Keratinocyte (primary cell): ENCODE measurements around the gene HTD2. TPM values are rescaled to one million over a fixed set of nuclear protein-coding genes. Genes with fewer than 3 reads are reported as not detected.

Experiments
- DNase-seq: peaks from one replicate; pipeline ENCODE4 v3.0.0-alpha.2; 2011; ENCODE audit warnings: low read depth, missing footprints, low spot score
- FAIRE-seq: peaks from 2 replicates; lab custom pipeline; 2011; peaks lifted over from hg19 to GRCh38; lab: Jason Lieb, UNC
- H2AFZ ChIP-seq: 2 replicates; pipeline ENCODE4 v1.6.0; 2012; ENCODE audit warnings: low read length, control low read depth, inconsistent platforms; ENCODE audit not compliant: control insufficient read depth
- H3K27ac ChIP-seq: 2 replicates; pipeline ENCODE4 v1.5.1; 2011; ENCODE audit warnings: low read length; ENCODE audit not compliant: control insufficient read depth, insufficient read depth
- H3K27me3 ChIP-seq: 3 replicates; pipeline ENCODE4 v1.6.0; 2011; ENCODE audit warnings: low read length; ENCODE audit not compliant: control insufficient read depth, insufficient read depth; ENCODE audit errors: extremely low read depth
- H3K36me3 ChIP-seq, 2 experiments: 2 replicates in 1 of 2; 3 replicates in 1 of 2; pipeline ENCODE4 v1.5.1; 2011; ENCODE audit warnings: low read length in 2 of 2, mild to moderate bottlenecking in 1 of 2; ENCODE audit not compliant: control insufficient read depth in 2 of 2, insufficient read depth in 2 of 2; ENCODE audit errors: extremely low read depth in 1 of 2
- H3K4me1 ChIP-seq: 3 replicates; pipeline ENCODE4 v1.5.1; 2011; ENCODE audit warnings: low read length; ENCODE audit not compliant: control insufficient read depth, insufficient read depth; ENCODE audit errors: extremely low read depth
- H3K4me2 ChIP-seq: 3 replicates; pipeline ENCODE4 v1.6.0; 2011; ENCODE audit warnings: low read depth, low read length; ENCODE audit not compliant: control insufficient read depth, insufficient read depth; ENCODE audit errors: extremely low read depth
- H3K4me3 ChIP-seq, 3 experiments: fragments of 200-600 bp in 1 of 3; sonication (generic) in 1 of 3; 2 replicates in 2 of 3; 3 replicates in 1 of 3; pipeline ENCODE4 v1.5.1; 2011 to 2016; ENCODE audit warnings: low read length in 3 of 3, mild to moderate bottlenecking in 3 of 3, control low read depth in 2 of 3, inconsistent platforms in 1 of 3, low read depth in 1 of 3, mixed read lengths in 1 of 3, mixed run types in 1 of 3, moderate library complexity in 1 of 3; ENCODE audit not compliant: control insufficient read depth in 2 of 3, insufficient read depth in 2 of 3; ENCODE audit errors: extremely low read depth in 1 of 3
- H3K79me2 ChIP-seq: 2 replicates; pipeline ENCODE4 v1.6.0; 2012; ENCODE audit warnings: low read length; ENCODE audit not compliant: control insufficient read depth, insufficient read depth
- H3K9ac ChIP-seq: 3 replicates; pipeline ENCODE4 v1.6.0; 2011; ENCODE audit warnings: low read length; ENCODE audit not compliant: control insufficient read depth, insufficient read depth; ENCODE audit errors: extremely low read depth
- H3K9me1 ChIP-seq: 3 replicates; pipeline ENCODE4 v1.6.0; 2011; ENCODE audit warnings: low read length; ENCODE audit not compliant: control insufficient read depth, insufficient read depth; ENCODE audit errors: extremely low read depth
- H3K9me3 ChIP-seq: 2 replicates; pipeline ENCODE4 v1.5.1; 2012; ENCODE audit warnings: low read depth, low read length; ENCODE audit not compliant: control insufficient read depth
- H4K20me1 ChIP-seq: 3 replicates; pipeline ENCODE4 v1.6.0; 2011; ENCODE audit warnings: low read length; ENCODE audit not compliant: control insufficient read depth, insufficient read depth; ENCODE audit errors: extremely low read depth
- EZH2 ChIP-seq: IDR thresholded peaks from one replicate; pipeline ENCODE4 v1.6.1; 2012; ENCODE audit warnings: inconsistent platforms, mild to moderate bottlenecking, low read length, moderate library complexity
- dilution Hi-C: fragments of 300-500 bp; cut with MboI; formaldehyde crosslinking; loops from one replicate; pipeline ENCODE4 v1.7.0; 2020; ENCODE audit warnings: low sequenced_read_pairs; ENCODE audit not compliant: extremely low pct_ligation_motif_present
- polyA plus RNA-seq, 5 experiments: library from polyadenylated mRNA; depleted of rRNA in 3 of 5; stranded (reverse) in 3 of 5; stranded (forward) in 1 of 5; unstranded in 1 of 5; fragments of >200 nt; gene quantifications; 1 replicate in 1 of 5; 2 replicates in 3 of 5; 3 replicates in 1 of 5; pipeline versions ENCODE4 v1.2.1 to v1.2.3, GENCODE V29; 2011 to 2012; ENCODE audit warnings: missing spikeins in 2 of 5, low read depth in 1 of 5, low replicate concordance in 1 of 5
- TF ChIP-seq, protein P1 (sequence below), 3 experiments: IDR thresholded peaks in 1 of 3; conservative IDR thresholded peaks in 1 of 3; optimal IDR thresholded peaks in 1 of 3; 2 replicates in 2 of 3; 3 replicates in 1 of 3; pipeline versions ENCODE3 to v1.5.1; 2011; ENCODE audit warnings: low read length in 3 of 3, mild to moderate bottlenecking in 3 of 3, moderate library complexity in 2 of 3, control low read depth in 1 of 3, inconsistent platforms in 1 of 3; ENCODE audit not compliant: insufficient read depth in 2 of 3; ENCODE audit errors: extremely low read depth in 1 of 3

HTD2 gene
- polyA plus RNA-seq, 1 donor (not counting 4 experiments of a cell fraction or from before 2014, with no cell fraction given): 12.5 TPM

DNA sequence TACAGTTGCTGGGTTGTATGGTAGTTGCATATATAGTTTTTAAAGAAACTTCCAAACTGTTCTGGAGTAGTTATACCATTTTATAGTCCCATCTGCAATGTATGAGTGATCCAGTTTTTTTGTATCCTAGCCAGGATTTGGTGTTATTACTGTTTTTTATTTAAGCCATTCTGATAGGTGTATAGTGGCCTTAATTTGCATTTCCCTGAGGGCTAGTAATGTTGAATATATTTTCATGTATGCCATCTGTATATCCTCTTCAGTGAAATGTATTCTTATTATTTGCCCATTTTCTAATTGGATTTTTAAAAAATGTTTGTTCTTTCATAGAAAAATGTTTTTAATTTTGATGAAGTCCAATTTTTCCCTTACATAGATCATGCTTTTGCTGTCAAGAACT is 55.5 kb downstream of the HTD2 start:
- H3K27ac ChIP-seq: no peak overlapping the region
- no peak overlapping the region for H3K9ac ChIP-seq
- H3K4me3 ChIP-seq: no peak overlapping the region
- DNase-seq (no peak), FAIRE-seq (no peak)
- no peak overlapping the region for H2AFZ ChIP-seq
- H3K4me1 ChIP-seq: no peaks in the 10 kb centered on the region
- H3K36me3 ChIP-seq: no peaks in the 10 kb centered on the region
- no peak overlapping the region for H3K4me2 ChIP-seq
- H4K20me1 ChIP-seq: no peaks in the 10 kb centered on the region
- H3K27me3 ChIP-seq: no peaks in the 10 kb centered on the region
- dilution Hi-C loops: no loop called here
- no peaks in the 10 kb centered on the region for H3K9me1 ChIP-seq
- no peaks in the 10 kb centered on the region for H3K9me3 ChIP-seq
- TF ChIP-seq, protein P1, sequence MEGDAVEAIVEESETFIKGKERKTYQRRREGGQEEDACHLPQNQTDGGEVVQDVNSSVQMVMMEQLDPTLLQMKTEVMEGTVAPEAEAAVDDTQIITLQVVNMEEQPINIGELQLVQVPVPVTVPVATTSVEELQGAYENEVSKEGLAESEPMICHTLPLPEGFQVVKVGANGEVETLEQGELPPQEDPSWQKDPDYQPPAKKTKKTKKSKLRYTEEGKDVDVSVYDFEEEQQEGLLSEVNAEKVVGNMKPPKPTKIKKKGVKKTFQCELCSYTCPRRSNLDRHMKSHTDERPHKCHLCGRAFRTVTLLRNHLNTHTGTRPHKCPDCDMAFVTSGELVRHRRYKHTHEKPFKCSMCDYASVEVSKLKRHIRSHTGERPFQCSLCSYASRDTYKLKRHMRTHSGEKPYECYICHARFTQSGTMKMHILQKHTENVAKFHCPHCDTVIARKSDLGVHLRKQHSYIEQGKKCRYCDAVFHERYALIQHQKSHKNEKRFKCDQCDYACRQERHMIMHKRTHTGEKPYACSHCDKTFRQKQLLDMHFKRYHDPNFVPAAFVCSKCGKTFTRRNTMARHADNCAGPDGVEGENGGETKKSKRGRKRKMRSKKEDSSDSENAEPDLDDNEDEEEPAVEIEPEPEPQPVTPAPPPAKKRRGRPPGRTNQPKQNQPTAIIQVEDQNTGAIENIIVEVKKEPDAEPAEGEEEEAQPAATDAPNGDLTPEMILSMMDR (optimal IDR thresholded peaks at IDR 0.05 in 1 of 3, IDR thresholded peaks at IDR 0.05 in 1 of 3, conservative IDR thresholded peaks at IDR 0.05 in 1 of 3; ENCODE audit: extremely low read depth in 1 of 3, insufficient read depth in 2 of 3, low read length in 3 of 3): no peak
- no peak for TF ChIP-seq EZH2
- H3K79me2 ChIP-seq: no peaks in the 10 kb centered on the region

DNA sequence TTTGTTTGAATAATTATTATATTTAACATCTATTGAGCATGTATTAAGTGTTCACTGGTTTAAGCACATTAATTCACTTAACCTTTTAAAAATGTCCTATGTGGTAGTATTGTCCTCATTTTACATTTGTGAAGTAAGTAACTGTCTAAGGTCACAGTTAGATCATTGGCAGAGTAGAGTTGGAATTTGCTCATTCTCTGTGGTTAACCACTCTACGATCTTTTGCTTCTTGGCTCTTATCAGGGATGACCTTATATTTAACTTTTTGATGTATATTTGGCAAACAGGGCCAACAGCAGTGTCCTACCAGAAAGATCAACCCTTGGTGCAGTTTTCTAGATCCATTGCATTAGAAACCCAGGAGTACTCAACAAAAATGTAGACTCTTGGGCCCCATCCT is 60.4 kb downstream of the HTD2 start:
- dilution Hi-C loops: no loop called here
- no peak overlapping the region for H3K9ac ChIP-seq
- DNase-seq: no peak

More for the DNA sequence above, 60.4 kb downstream of the HTD2 start:
- Histone ChIP-seq H2AFZ (no peak overlapping the region), H3K27ac (no peak overlapping the region), H3K27me3 (no peaks in the 10 kb centered on the region), H3K36me3 (no peaks in the 10 kb centered on the region), H3K4me2 (no peak overlapping the region), H3K9me1 (no peaks in the 10 kb centered on the region), H3K4me3 (no peak overlapping the region), H3K79me2 (no peaks in the 10 kb centered on the region), H3K9me3 (no peaks in the 10 kb centered on the region), H3K4me1 (no peaks in the 10 kb centered on the region), H4K20me1 (no peaks in the 10 kb centered on the region)
- peak; percentile 66 for FAIRE-seq
- TF ChIP-seq, protein P1 (optimal IDR thresholded peaks at IDR 0.05 in 1 of 3, IDR thresholded peaks at IDR 0.05 in 1 of 3, conservative IDR thresholded peaks at IDR 0.05 in 1 of 3; ENCODE audit: extremely low read depth in 1 of 3, insufficient read depth in 2 of 3, low read length in 3 of 3): no peak
- no peak for TF ChIP-seq EZH2
